Fibroblast of mammary gland (primary cell): ENCODE data around the gene KCND3.
A peak's percentile ranks its signal among the peaks of the same experiment; 100 is the strongest.

Source experiments
- DNase-seq: peaks from one replicate; pipeline ENCODE4 v3.0.0-alpha.2; 2010; ENCODE audit warnings: low read depth
- H3K4me3 ChIP-seq: 2 replicates; pipeline ENCODE4 v1.5.1; 2011; ENCODE audit warnings: low read depth, mild to moderate bottlenecking, low read length, moderate library complexity; ENCODE audit not compliant: control insufficient read depth
- TF ChIP-seq, protein P1 (sequence below): conservative IDR thresholded peaks from 2 replicates; pipeline ENCODE4 v1.5.1; 2011; ENCODE audit warnings: low read depth, low read length, inconsistent platforms; ENCODE audit not compliant: control insufficient read depth, insufficient read depth

The KCND3 gene

DNA sequence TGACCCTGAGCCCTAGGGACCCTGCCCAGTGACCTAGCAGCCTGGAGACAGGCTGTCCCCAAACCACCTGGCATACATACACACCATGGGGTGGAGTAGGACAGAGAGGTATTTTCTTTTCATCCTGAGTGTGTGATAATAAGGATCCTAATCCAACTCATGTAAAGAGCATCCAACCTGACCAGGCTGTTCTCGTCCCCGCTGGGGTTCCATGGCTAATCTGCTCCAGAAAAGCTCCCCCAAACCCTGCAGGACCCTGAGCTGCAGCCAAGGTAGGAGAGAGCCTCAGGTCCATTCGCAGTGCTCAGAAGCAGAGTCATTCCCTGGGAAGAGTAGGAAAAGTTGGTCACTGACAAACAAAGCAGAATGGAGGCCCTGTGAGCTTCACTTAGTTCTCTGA, 31.4 kb downstream of the KCND3 start:
- TF ChIP-seq, protein P1, sequence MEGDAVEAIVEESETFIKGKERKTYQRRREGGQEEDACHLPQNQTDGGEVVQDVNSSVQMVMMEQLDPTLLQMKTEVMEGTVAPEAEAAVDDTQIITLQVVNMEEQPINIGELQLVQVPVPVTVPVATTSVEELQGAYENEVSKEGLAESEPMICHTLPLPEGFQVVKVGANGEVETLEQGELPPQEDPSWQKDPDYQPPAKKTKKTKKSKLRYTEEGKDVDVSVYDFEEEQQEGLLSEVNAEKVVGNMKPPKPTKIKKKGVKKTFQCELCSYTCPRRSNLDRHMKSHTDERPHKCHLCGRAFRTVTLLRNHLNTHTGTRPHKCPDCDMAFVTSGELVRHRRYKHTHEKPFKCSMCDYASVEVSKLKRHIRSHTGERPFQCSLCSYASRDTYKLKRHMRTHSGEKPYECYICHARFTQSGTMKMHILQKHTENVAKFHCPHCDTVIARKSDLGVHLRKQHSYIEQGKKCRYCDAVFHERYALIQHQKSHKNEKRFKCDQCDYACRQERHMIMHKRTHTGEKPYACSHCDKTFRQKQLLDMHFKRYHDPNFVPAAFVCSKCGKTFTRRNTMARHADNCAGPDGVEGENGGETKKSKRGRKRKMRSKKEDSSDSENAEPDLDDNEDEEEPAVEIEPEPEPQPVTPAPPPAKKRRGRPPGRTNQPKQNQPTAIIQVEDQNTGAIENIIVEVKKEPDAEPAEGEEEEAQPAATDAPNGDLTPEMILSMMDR = no peak
- no peak for DNase-seq
- no peak overlapping the region for H3K4me3 ChIP-seq

DNA sequence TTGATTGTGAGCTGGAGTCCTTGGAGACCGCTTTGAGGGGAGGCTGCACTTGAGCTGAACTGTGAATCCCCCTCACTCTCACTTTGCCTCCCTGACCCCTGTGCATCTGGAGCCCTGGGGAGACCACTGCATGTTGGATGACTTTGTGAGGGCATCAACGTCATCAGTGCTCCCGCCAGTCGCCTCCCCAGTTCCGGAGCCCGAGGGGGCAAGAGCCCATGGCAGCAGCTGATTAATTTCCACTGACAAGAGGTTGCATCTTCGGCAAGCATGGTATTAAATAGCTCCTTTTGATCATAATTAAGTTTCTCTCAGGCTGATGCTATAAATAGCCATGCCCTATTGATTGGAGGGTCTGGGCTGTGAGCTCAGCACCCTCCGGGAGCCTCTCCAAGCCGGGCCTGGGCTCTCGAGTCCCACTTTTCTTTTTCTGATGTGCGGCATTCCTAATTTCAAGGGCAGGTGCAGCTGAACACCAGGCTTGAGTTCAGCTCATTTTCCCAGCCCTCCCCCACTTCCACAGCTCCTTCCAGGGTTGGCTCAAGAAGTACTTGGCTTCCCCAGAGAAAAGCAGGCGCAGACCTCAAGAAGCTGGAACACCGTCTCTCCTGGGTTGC, 33.2 kb downstream of the KCND3 start:
- no peak for DNase-seq
- H3K4me3 ChIP-seq = no peak overlapping the region
- TF ChIP-seq, protein P1 = no peak

DNA sequence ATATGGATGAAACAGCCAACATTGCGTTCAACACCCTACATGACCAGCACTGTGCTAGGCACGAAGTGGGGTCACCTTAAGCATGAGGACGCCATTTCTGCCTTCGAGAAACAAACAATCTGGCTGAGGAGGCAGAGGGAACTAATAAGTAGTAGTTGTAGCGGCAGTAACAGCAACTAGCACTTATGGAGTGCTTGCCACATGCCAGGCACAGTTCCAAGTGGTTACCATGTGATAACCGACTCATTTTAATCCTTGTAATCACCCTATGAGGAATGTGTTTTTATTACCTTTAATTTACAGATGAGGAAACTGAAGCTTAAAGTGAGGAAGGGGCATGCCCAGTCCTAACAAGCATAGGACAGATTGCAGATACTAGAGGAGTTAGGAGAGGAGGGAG, 33.7 kb downstream of the KCND3 start:
- TF ChIP-seq, protein P1 = no peak
- DNase-seq = peak; percentile 23
- no peak overlapping the region for H3K4me3 ChIP-seq

DNA sequence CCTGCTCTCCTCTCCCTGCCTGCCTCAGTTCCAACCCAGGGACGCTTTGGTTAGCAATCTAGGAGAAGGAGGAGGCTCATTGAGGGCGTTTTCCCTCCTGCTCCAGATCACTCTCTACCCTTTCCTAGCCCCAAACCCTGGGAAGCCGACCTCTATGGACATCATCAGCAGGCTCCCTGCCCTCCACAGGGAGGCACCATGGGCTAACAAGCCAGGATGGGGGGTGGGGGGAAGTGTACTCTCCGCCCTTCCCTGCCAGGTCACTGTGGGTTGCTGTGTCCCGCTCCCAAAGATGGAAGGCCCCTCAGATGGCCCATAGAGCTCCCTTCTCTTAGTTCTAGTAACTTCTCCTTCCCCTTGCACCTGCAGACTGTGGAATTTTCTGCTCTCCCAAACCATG, 35.7 kb downstream of the KCND3 start:
- H3K4me3 ChIP-seq = no peak overlapping the region
- no peak for DNase-seq
- TF ChIP-seq, protein P1 = no peak

DNA sequence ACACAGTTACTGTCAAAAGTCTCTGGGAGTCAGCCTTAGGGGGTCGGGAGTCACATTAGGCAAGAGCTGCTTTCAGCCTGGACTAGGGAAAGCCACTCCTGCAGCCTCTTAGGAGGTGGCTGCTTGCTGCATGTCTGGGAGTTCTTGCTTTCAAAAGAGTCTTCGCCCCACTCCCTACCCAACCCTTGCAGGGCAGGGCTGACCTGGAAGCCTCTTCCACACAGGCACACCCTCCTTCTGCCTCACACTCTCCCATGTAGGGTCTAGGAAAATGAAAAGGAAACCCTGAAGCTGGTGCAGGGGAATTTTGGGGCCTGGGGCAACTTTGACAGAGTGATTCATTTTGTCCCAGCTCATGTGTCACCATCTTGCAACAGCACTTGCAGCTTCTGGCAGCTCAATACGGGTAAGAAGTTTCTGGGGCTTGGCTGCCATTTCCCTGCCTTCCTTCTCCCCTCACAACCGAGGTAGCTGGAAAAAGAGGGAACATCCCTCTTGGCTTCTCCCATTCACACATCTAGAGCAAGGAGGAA, 37.3 kb downstream of the KCND3 start:
- H3K4me3 ChIP-seq = no peak overlapping the region
- TF ChIP-seq, protein P1 = no peak
- no peak for DNase-seq

DNA sequence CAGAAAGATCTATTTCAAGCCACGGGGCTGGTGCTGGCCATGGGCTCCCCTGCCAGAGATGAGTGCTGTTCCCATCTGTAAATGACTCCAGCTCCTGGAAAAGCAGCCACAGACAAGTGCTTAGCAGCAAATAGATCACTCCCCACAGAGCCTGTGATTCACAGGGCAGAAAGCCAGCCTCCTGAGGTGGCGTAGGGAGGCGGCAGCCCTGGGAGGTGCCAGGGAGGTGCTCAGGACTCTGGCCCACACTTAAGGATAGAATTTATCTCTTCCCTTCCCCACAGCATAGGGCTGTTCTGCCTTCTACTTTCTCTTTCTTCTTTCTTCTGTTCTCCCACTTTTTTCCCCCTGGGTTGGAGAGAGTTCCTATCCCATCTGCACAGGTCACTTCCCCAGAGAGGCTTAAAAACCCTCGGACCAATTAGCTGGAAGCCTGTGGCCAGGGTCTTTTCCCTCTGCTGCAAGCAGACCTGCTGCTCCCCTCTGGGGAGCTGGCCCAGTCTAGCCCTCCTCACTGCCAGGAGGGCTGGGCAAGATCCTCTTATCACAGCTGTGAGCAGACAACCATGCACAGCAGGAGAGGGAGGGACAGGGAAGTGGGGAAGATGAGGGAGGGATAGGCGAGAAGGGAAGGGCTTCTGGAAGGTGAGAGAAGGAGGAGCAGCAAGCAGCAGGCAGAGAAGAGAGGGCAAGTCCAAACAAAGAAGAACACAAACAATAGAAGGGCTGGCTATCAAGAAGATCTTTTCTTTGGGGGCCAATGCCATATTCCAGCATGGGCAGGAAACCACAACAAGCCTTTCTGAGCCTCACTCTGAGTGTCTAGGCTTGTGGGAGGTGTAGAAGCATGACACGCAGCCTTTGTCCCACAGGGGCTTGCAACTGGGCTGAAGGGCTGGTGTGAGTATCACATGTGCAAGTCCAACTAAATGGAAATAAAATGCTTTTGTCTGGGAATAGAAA, 41.0 kb downstream of the KCND3 start:
- TF ChIP-seq, protein P1 = no peak
- DNase-seq = peak; percentile 24
- no peak overlapping the region for H3K4me3 ChIP-seq
